Adrenal gland (tissue), 19 donors: ENCODE data around the gene IL20. TPM values are rescaled to one million over a fixed set of nuclear protein-coding genes. Genes with fewer than 3 reads are reported as not detected.

ENCODE experiments used
- DNase-seq, 7 donors: peaks; one replicate each; pipeline ENCODE4 v3.0.0-alpha.2; 2019 to 2020
- H3K27ac ChIP-seq, 5 donors: fragments of 200-600 bp; sonication (generic) in 4 of 5; 1 replicate in 3 of 5; 2 replicates in 2 of 5; pipeline versions ENCODE4 v1.5.1 to v1.8.0; 2016 to 2020; ENCODE audit warnings: mild to moderate bottlenecking in 1 of 5
- H3K27me3 ChIP-seq: fragments of 200-600 bp; 2 replicates; pipeline ENCODE4 v1.8.0; 2021
- H3K36me3 ChIP-seq, 2 donors: fragments of 200-600 bp; replicated peaks in 1 of 2; 1 replicate in 1 of 2; 2 replicates in 1 of 2; pipeline versions ENCODE4 v1.5.1 to v1.8.0; 2018 to 2022
- H3K4me1 ChIP-seq, 2 donors: fragments of 200-600 bp; replicated peaks in 1 of 2; 1 replicate in 1 of 2; 2 replicates in 1 of 2; pipeline versions ENCODE4 v1.5.1 to v1.8.0; 2018 to 2021
- H3K4me3 ChIP-seq, 4 donors: fragments of 200-600 bp; sonication (generic) in 3 of 4; one replicate each; pipeline ENCODE4 v1.5.1; 2016 to 2018
- H3K9me3 ChIP-seq, 3 donors: fragments of 200-600 bp; sonication (generic) in 1 of 3; replicated peaks in 1 of 3; 1 replicate in 2 of 3; 2 replicates in 1 of 3; pipeline versions ENCODE4 v1.5.1 to v1.8.0; 2016 to 2021
- CTCF ChIP-seq, 6 experiments: fragments of 450-650 bp in 4 of 6; fragments of 200-600 bp in 2 of 6; sonication (generic) in 1 of 6; IDR thresholded peaks; 1 replicate in 5 of 6; 2 replicates in 1 of 6; pipeline versions ENCODE4 v1.5.1 to v1.8.0; 2016 to 2021; ENCODE audit warnings: antibody characterized with exemption in 6 of 6, mild to moderate bottlenecking in 2 of 6, moderate library complexity in 1 of 6
- POLR2A ChIP-seq, 2 donors: fragments of 450-650 bp; IDR thresholded peaks; one replicate each; pipeline ENCODE4 v1.6.1; 2017; ENCODE audit warnings: antibody characterized with exemption in 2 of 2, mild to moderate bottlenecking in 2 of 2, moderate library complexity in 1 of 2
- WGBS, 4 donors: extraction: QIAGEN DNeasy Blood & Tissue Kit in 2 of 4; methylation state at CpG; one replicate each; pipeline versions ENCODE4 v1.1.5 to v1.1.7; 2013 to 2017; 5-methylcytosine and 5-hydroxymethylcytosine counted together
- intact Hi-C, 2 donors: fragments of 100-400 bp; cut with DNase I; formaldehyde crosslinking; loops; one replicate each; pipeline versions ENCODE4 v1.14.1 to v1.15.0; 2022 to 2023
- long read RNA-seq, 10 donors: library from polyadenylated mRNA in 3 of 10; unstranded in 2 of 10; stranded (forward) in 1 of 10; transcript quantifications; one replicate each; pipeline ENCODE4 v2.0.0 and lab custom pipeline, GENCODE V29; 2021 to 2026
- polyA plus RNA-seq, 3 donors: library from polyadenylated mRNA; stranded (reverse); fragments of 200-250 nt in 2 of 3; fragments of 350-450 nt in 1 of 3; fragmentation: Illumina TruSeq in 1 of 3; extraction: RNeasy Lipid Tissue Mini Kit (QIAGEN cat#74804) in 1 of 3; gene quantifications; one replicate each; pipeline ENCODE4 v1.2.3, GENCODE V29; 2013 to 2014
- total RNA-seq, 9 donors: library from RNA; depleted of rRNA in 4 of 9; stranded (reverse); fragments of >200 nt in 4 of 9; fragments of 120-200 nt in 1 of 9; fragmentation: NEBNext Ultra II Directional in 1 of 9; extraction: Animal tissue kit (Norgen Biotek cat#: 25700) in 1 of 9; gene quantifications; one replicate each; pipeline versions ENCODE4 v1.1.0 to v1.2.4, GENCODE V29; 2013 to 2023
- donor health status: healthy with polysubstance abuse.
- donor health status: Bipolar disorder and iron deficiency.
- donor health status: DM: yes; HTN: yes; CAD: no.
- donor health status: DM: no; HTN: no; CAD: no.
- donor health status: DM: no; HTN: no; CAD: no.
- donor health status: DM: yes; HTN: yes; CAD: no.

IL20 gene
- total RNA-seq (under 1 TPM in 2 of 9 donors, not detected in 7; 0.41 to 0.53 TPM), polyA plus RNA-seq (under 1 TPM in 1 of 3 donors, not detected in 2; 0.13 TPM)
- long read RNA-seq, donor 1: 0 reads
- long read RNA-seq, donor 2: 0 reads
- long read RNA-seq, donor 3: 0 reads
- long read RNA-seq, donor 4: 0 reads
- long read RNA-seq, donor 5: 0 reads
- long read RNA-seq, donor 6, partial matches to known transcripts: 0 of 1 reads
- long read RNA-seq, donor 6, other reads (novel, unspliced or antisense): 1 of 1 reads
- long read RNA-seq, donor 7: 0 reads
- long read RNA-seq, donor 8: 0 reads
- long read RNA-seq, donor 9: 0 reads
- long read RNA-seq, donor 10: 0 reads

- 49 to 57% (median 51%) methylated on average over 17 to 19 of the region's 19 CpGs for WGBS, 4 donors
- intact Hi-C loops: no loop called here
- H3K9me3 ChIP-seq: no peaks in the 10 kb centered on the region
Observed at GRCh38 chr1:206864939-206865671, at the start of gene IL20. Gene IL20 (plus strand): TSS chr1:206865623. CDS start chr1:206865853, 230 bp downstream.

DNA sequence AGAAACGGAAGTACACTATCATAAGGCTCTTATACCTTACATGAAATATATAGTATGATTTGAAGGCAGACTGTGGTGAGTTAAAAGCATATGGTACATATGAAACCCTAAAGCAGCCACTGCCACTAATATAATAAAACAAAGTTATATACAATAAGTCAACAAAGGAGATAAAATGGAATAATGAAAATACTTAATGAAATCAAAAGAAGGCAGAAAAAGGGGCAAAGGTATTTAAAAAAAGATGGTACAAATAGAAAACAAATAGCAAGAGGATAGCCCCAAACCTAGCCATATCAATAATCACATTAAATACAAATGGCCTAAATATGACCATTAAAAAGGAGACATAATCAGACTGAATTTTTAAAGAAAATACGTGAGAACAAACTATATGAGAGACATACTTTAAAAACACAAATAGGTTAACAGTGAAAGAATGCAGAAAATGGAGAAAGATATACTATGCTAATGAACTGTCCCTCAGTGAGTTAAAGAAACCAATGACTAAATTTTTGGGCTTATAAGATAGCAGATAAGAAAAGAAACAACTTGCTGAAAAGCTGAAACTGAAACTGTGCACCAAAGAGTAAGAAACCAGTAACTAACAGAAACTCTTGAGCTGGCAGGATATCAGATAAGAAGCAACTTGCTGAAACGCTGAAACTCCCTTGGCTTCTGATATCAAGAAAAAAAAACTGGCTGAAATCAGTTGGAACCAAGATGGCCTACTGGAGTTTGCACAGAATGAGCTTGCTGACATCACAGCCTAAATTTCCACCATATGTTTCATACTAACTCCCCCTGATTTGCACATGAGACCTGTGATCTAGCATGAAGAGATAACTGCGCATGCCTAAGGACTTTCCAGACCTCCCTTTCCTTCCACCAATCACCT lies 48.8 kb upstream of the IL20 start:
- H3K4me1 ChIP-seq: no peaks in the 10 kb centered on the region
- DNase-seq: no peak
- no peak overlapping the region for H3K27ac ChIP-seq
- H3K27me3 ChIP-seq: no peaks in the 10 kb centered on the region
- intact Hi-C loops: no loop called here
- WGBS, 4 donors: 62 to 65% (median 63%) methylated on average over 4 of the region's 4 CpGs
- no peak overlapping the region for H3K4me3 ChIP-seq
- no peaks in the 10 kb centered on the region for H3K9me3 ChIP-seq
- no peaks in the 10 kb centered on the region for H3K36me3 ChIP-seq
- TF ChIP-seq CTCF (IDR thresholded peaks at IDR 0.05) (no peak), POLR2A (IDR thresholded peaks at IDR 0.05) (no peak)

More at GRCh38 chr1:206864939-206865671, at the start of gene IL20:
- TF ChIP-seq CTCF (IDR thresholded peaks at IDR 0.05): peak; percentile 63 to 86 (median 78)
- no peak for TF ChIP-seq POLR2A (IDR thresholded peaks at IDR 0.05)
- Histone ChIP-seq H3K4me1 (no peaks in the 10 kb centered on the region), H3K27me3 (no peaks in the 10 kb centered on the region), H3K4me3 (no peak within 1 kb of the TSS), H3K36me3 (no peaks in the 10 kb centered on the region), H3K27ac (no peak within 1 kb of the TSS)
- peak; percentile 73 to 97 (median 86) for DNase-seq

GRCh38 chr1:206821493-206821892 lies 43.9 kb upstream of the IL20 start:
- Histone ChIP-seq H3K36me3 (no peaks in the 10 kb centered on the region), H3K4me3 (no peak overlapping the region), H3K27ac (no peak overlapping the region), H3K27me3 (no peaks in the 10 kb centered on the region), H3K4me1 (no peaks in the 10 kb centered on the region), H3K9me3 (no peaks in the 10 kb centered on the region)
- DNase-seq: no peak
- 69 to 80% (median 73%) methylated on average over 4 of the region's 4 CpGs for WGBS, 4 donors
- TF ChIP-seq POLR2A (IDR thresholded peaks at IDR 0.05) (no peak), CTCF (IDR thresholded peaks at IDR 0.05) (no peak)
- intact Hi-C loops: no loop called here

- 60 to 73% (median 63%) methylated on average over 5 of the region's 5 CpGs for WGBS, 4 donors
- Histone ChIP-seq H3K27ac (no peak overlapping the region), H3K4me3 (no peak overlapping the region), H3K9me3 (no peaks in the 10 kb centered on the region), H3K27me3 (no peaks in the 10 kb centered on the region), H3K4me1 (no peaks in the 10 kb centered on the region), H3K36me3 (no peaks in the 10 kb centered on the region)
- TF ChIP-seq POLR2A (IDR thresholded peaks at IDR 0.05) (no peak), CTCF (IDR thresholded peaks at IDR 0.05) (no peak)
- DNase-seq: peak in 2 of 7 donors; percentile 3 to 14
- intact Hi-C loops: no loop called here
Observed at GRCh38 chr1:206823727-206824126, 41.7 kb upstream of the IL20 start.
